ENCODE measurements around the gene AGER. TPM values are rescaled to one million over a fixed set of nuclear protein-coding genes. Genes with fewer than 3 reads are reported as not detected.

Gene AGER
- total and polyA plus RNA-seq, 2 of the 4 experiments (the other 2 are of a cell fraction): 0.18 to 4.2 TPM

DNA sequence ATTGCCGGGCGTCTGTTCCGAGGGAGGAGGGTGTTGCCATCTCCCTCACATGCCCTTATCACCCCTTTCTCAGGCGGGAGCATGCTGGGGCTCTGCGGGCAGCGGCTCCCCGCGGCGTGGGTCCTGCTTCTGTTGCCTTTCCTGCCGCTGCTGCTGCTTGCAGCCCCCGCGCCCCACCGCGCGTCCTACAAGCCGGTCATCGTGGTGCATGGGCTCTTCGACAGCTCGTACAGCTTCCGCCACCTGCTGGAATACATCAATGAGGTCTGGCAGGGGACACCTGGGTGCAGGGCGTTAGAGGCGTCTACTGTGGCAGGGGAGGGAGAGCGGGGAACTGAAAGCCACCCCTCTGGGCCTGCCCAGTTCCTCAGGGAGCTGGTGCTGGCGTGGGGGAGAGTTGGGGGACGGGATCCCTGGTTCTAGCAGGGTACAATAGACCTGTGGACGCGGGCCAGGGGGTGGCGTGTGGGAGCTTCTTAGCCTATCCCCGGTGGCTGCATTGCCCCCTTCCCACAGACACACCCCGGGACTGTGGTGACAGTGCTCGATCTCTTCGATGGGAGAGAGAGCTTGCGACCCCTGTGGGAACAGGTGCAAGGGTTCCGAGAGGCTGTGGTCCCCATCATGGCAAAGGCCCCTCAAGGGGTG is 29.4 kb downstream of the AGER start (continued):
- TF ChIP-seq BHLHE40 (IDR thresholded peaks at IDR 0.05; ENCODE audit: low read depth, low read length): no peak
- no peak for TF ChIP-seq CEBPB (IDR thresholded peaks at IDR 0.05; ENCODE audit: low read depth, low read length)
- no peak for TF ChIP-seq POLR2A (IDR thresholded peaks at IDR 0.05; ENCODE audit: low read depth, low read length)

DNA sequence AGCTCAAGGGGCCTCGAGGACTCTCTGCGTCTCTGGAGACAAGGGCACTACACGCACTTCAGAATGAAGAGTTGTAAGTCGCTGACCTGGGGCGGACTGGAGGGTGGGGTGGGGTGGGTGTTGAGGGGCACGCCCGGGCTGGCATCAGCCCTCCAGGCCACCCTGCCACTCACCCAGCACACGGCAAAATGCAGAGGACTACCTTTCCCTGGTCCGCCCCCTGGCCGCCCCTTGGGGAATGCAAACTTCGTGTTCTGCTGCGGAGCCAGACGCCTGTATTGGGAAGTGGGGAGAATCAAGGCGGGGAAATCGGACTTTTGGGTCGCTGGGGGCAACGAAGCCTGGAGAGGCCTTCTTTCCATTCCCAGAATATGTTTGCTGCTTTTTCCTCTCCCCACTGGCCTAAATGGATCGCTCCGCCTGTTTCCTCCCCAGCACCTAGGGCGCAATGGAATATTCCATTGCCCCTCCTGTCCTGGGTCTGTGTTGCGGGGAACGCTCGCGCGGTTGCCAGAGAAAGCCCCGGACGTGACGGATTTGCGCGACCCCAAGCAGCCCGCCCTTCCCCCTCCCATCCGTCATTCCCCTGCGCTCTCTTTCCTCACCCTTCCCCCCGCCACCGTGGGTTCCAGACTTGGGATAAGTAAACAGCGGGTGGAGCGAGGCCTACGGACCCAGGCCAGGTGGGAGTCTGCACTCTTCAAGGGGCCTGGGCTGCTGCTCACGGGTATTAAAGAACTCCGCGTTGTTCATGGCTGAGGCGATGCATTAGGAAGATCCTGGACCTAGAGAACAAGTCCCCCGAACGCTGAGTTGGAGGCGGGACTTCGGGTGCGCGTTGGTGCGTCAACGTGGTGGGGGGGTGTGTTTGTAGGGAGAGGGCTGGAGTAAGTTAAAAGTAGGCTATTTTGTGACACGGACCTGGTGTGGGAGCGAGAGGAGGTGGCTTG is 30.2 kb downstream of the AGER start, which contains the start of gene PPT2:
Gene PPT2, plus strand, starts transcription at position 578 of the 950 bp plus-strand sequence. CDS start 454 bp downstream, outside the sequence.
- Histone ChIP-seq H2BK15ac (ENCODE audit: low read depth, low read length) (peak within 1 kb of the TSS; percentile 54; the same call in 2 of the 3 replicates), H3K23ac (ENCODE audit: low read depth, low read length) (peak within 1 kb of the TSS; percentile 96), H3K4me2 (ENCODE audit: low read depth, low read length) (peak within 1 kb of the TSS; percentile 79), H4K91ac (ENCODE audit: insufficient read depth, low read depth, low read length) (peak within 1 kb of the TSS; percentile 86), H2BK5ac (ENCODE audit: low read depth, low read length, poor library complexity, severe bottlenecking) (peak within 1 kb of the TSS; percentile 82), H3K4ac (ENCODE audit: low read depth, low read length) (peak within 1 kb of the TSS; percentile 84), H2BK120ac (ENCODE audit: low read depth, low read length) (peak within 1 kb of the TSS; percentile 78), H3K9me1 (ENCODE audit: insufficient read depth, low read length) (0 out of 2 replicates have a peak, but pooled peaks cover 4% of the 10 kb centered on the region), H4K20me1 (ENCODE audit: insufficient read depth, low read length) (no peaks in the 10 kb centered on the region), H3K4me1 (ENCODE audit: control insufficient read depth, insufficient read depth, low read length) (peaks cover 23% of the 10 kb centered on the region), H3K27ac (ENCODE audit: insufficient read depth, low read length) (peak within 1 kb of the TSS; percentile 84), H3K4me3 (ENCODE audit: insufficient read depth, low read depth, low read length) (peak within 1 kb of the TSS; percentile 67), H2AFZ (replicated peaks; ENCODE audit: low read length, poor library complexity) (peak within 1 kb of the TSS; percentile 96), H2AK9ac (replicated peaks; ENCODE audit: low read depth, low read length, poor library complexity) (peak within 1 kb of the TSS; percentile 98), H3K18ac (ENCODE audit: low read depth, low read length) (peak within 1 kb of the TSS; percentile 46), H3K14ac (replicated peaks; ENCODE audit: low read depth, low read length) (peak within 1 kb of the TSS; percentile 90), H3K56ac (ENCODE audit: extremely low read depth, insufficient read depth, low read length) (peak within 1 kb of the TSS; percentile 78), H3K9ac (ENCODE audit: low read depth, low read length) (peak within 1 kb of the TSS; percentile 70), H2AK5ac (ENCODE audit: low read depth, low read length) (peak within 1 kb of the TSS; percentile 69; the same call in 1 of the 2 replicates), H3K79me1 (ENCODE audit: low read depth in 1 of 2, low read length in 2 of 2) (peaks cover 6 to 34% of the 10 kb centered on the region in 2 experiments), H3K9me3 (ENCODE audit: control insufficient read depth, insufficient read depth, low read length) (peaks cover 1% of the 10 kb centered on the region; the same call in 1 of the 2 replicates), H3K27me3 (ENCODE audit: control insufficient read depth, insufficient read depth, low read length) (no peaks in the 10 kb centered on the region; the same call in 1 of the 2 replicates), H3K36me3 (ENCODE audit: control insufficient read depth, insufficient read depth, low read length) (peaks cover 12% of the 10 kb centered on the region), H2BK20ac (ENCODE audit: low read depth, low read length) (peak within 1 kb of the TSS; percentile 79), H4K5ac (ENCODE audit: low read depth, low read length) (peak within 1 kb of the TSS; percentile 65), H4K8ac (ENCODE audit: low read depth in 2 of 2, low read length in 2 of 2) (peak within 1 kb of the TSS; percentile 75 to 96)
- ChIA-PET CTCF (interaction anchor here (1.0 to 1.1 kb wide), 2 partner anchors 39 to 44 kb away, joined by 3 read pairs; partner anchors contain the start of gene TNXB), POLR2A (ENCODE audit: unreplicated experiment) (no interaction called here)
- DNase-seq (peak; percentile 91), ATAC-seq (ENCODE audit: low read depth) (peak; percentile 80)
- TSS peak; percentile 84 for BruUV-seq (replicated peaks)
- dilution Hi-C loops (cut with HindIII; ENCODE audit: low sequenced_read_pairs, unreplicated experiment) (no loop called here), in situ Hi-C loops (cut with MboI; ENCODE audit: low sequenced_read_pairs) (no loop called here), intact Hi-C loops (cut with micrococcal nuclease) (loop anchor here (1.0 to 10.0 kb wide), 7 partner anchors 23 to 252 kb away; partner anchors contain the start of genes AGPAT1, SKIC2 and ZBTB12)
- WGBS, 2 experiments (ENCODE audit: extremely low coverage in 2 of 2, insufficient read length in 1 of 2): 5% methylated on average over 4 of the region's 52 CpGs; no CpG with 5 or more reads in 1 of the 2 experiments
- TF ChIP-seq POLR2A (IDR thresholded peaks at IDR 0.05; ENCODE audit: low read depth, low read length) (0 out of 2 replicates have a peak, but pooled peaks have one; percentile 13), RFX5 (IDR thresholded peaks at IDR 0.05; ENCODE audit: low read depth, low read length) (no peak), SMC3 (IDR thresholded peaks at IDR 0.05; ENCODE audit: low read depth, low read length) (0 out of 2 replicates have a peak, but pooled peaks have one; percentile 11), BHLHE40 (IDR thresholded peaks at IDR 0.05; ENCODE audit: low read depth, low read length) (peak; percentile 93), NFE2L2 (IDR thresholded peaks at IDR 0.05; ENCODE audit: low read depth, low read length) (no peak), FOS (IDR thresholded peaks at IDR 0.05; ENCODE audit: low read depth, low read length) (no peak), CEBPB (IDR thresholded peaks at IDR 0.05; ENCODE audit: low read depth, low read length) (peak; percentile 6; the same call in 1 of the 2 replicates), RCOR1 (IDR thresholded peaks at IDR 0.05; ENCODE audit: insufficient replicate concordance, low read length) (no peak), MAZ (IDR thresholded peaks at IDR 0.05; ENCODE audit: borderline replicate concordance, low read depth, low read length) (peak; percentile 67; the same call in 1 of the 2 replicates), MXI1 (IDR thresholded peaks at IDR 0.05; ENCODE audit: borderline replicate concordance, low read depth, low read length) (no peak)
- TF ChIP-seq, protein P1, sequence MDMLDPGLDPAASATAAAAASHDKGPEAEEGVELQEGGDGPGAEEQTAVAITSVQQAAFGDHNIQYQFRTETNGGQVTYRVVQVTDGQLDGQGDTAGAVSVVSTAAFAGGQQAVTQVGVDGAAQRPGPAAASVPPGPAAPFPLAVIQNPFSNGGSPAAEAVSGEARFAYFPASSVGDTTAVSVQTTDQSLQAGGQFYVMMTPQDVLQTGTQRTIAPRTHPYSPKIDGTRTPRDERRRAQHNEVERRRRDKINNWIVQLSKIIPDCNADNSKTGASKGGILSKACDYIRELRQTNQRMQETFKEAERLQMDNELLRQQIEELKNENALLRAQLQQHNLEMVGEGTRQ (IDR thresholded peaks at IDR 0.05; ENCODE audit: low read depth, low read length): no peak

Data from IMR-90 (cell line).